ENCODE measurements around the gene SLC28A3.

Gene SLC28A3

GRCh38 chr9:84235511-84235910 is 105.0 kb downstream of the SLC28A3 start:
- DNase-seq, result no peak

DNA sequence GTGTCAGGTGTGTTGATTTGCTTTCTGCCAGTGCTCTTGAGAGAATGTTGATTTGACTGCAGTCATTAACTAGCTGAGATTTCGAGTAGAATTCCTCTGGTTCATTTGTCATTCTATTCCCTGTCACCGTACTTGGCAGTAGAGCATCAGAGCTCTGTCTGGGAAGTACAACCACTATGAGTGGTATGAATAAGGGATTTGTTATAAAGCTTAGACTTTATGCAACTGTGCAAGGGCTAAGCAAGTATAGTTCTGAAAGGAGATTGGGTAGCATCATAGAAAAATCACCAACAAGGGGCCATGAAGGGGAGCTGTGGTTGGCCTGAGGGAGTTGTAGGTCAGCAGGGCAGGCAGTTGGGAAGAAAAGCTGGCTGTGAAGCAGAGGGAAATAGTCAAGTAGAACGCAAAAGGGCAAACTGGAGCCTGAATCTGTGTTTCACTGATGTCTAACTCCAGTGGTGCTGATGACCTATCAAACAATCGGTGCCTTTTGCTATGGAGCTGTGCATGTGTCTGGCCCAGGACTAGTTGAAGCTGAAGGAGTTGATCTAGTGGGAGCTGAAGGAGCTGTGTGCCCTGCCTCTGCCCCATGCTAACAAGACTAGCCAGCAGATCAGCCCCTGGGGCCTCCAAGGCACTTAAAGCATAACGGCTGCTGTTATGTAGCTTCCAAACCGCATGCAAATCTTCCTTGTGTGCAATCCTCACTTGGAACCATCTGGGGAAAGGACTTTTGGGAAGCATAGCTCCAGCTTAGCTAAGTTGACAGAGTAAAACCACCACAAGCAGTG is 110.0 kb downstream of the SLC28A3 start:
- DNase-seq, result no peak

DNA sequence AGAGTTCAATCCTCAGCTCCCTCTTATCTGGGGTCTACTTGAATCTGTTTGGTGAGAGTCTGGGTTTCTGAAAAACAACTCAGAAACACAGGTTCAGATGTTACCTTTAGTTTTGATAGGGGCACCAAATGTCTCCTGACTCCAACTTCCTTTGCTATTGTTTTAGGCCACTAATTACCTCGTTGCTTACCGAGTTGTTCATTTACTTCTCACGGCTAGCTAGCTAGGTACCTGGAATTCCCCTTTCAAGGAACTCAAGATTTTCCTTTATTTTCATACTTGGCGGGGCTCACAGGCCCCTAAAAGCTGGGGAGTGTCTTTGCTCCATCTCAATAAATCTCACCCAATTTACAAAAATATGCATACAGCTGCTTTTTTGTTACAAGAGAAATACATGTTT is 111.4 kb downstream of the SLC28A3 start:
- no peak for DNase-seq

DNA sequence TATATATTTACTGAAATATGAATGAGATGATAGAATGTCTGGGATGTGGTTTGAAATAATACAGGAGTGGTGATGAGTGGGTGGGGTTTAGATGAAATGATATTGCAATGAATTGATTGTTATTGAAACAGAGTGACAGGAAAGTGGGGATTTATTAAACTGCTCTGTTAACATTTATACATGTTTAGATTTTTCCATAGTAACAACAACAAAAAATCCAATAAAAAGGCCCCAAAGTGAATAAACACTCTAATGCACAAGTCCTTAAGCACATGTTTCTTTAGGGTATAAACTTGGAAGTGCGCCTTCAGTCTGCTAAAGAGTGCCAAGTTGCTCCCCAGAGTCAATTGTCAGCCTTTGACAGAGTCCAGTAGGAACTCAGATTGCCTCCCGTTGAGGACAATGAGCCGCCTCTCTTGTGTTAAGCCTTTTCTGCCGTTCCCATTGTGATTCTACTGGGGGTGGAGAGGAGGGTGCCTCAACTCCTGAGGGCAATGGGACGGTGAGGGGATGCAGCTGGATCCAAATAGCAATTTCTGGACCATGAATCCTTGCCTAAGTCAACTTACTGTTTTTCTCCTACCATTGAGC is 112.3 kb downstream of the SLC28A3 start:
- DNase-seq, result no peak

DNA sequence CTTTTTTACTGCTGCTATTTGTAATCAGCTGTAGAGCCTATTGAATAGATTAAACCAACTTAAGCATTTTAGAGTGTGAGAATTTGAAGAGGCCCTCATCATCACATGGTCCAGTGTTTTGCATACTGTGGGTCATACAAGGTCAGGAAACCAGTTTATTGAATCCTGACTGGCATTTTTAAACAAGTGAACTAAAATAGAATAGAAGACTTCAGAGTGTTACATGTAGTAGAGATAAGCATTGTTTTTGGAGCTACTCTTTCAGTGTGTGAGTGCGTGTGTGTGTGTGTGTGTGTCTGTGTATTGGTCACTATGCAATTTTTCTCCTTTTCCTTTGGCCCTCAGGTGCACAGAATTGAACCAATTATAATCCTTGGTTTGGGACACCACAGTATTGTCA is 114.4 kb downstream of the SLC28A3 start:
- no peak for DNase-seq

Data from activated T-cell treated with anti-CD3 and anti-CD28 coated beads for 4 hours (primary cell).